HG03460 (cell line): ENCODE results near the gene ZNF786.
"Not testable (repeated sequence)": the region's sequence is repeated elsewhere in the genome, so short reads cannot be mapped to it uniquely, and the experiment has no call there.

ENCODE experiments used
- ATAC-seq: cut with Tn5 transposase; IDR thresholded peaks from one replicate; pipeline ENCODE4 v1.9.1; 2021; ENCODE audit not compliant: unreplicated experiment

The ZNF786 gene

GRCh38 chr7:149090397-149091195 lies at the start of gene ZNF786:
ZNF786 (minus strand) TSS chr7:149090718; CDS start chr7:149090640, 78 bp downstream.
- ATAC-seq = peak; percentile 82

GRCh38 chr7:149136118-149136517 lies 45.6 kb upstream of the ZNF786 start:
- no peak for ATAC-seq

GRCh38 chr7:149133028-149133710 lies 42.7 kb upstream of the ZNF786 start:
- ATAC-seq = no peak

- ATAC-seq = no peak
These were observed 40.2 kb upstream of the ZNF786 start for GRCh38 chr7:149130572-149131198.

- peak; percentile 53 for ATAC-seq
These were observed 36.2 kb upstream of the ZNF786 start for GRCh38 chr7:149126662-149127266.

- ATAC-seq = peak; percentile 81
These were observed 35.5 kb upstream of the ZNF786 start, which contains the start of gene ZNF425 for GRCh38 chr7:149125863-149126661. ZNF425 (minus strand) TSS chr7:149126324; CDS start chr7:149126213, 111 bp downstream.

GRCh38 chr7:149125189-149125862 lies 34.8 kb upstream of the ZNF786 start:
- no peak for ATAC-seq

GRCh38 chr7:149109969-149110368 lies 19.5 kb upstream of the ZNF786 start:
- ATAC-seq = no peak

GRCh38 chr7:149104749-149105148 lies 14.2 kb upstream of the ZNF786 start:
- no peak for ATAC-seq

GRCh38 chr7:149104214-149104613 lies 13.7 kb upstream of the ZNF786 start:
- no peak for ATAC-seq

- ATAC-seq = no peak
These were observed 12.9 kb upstream of the ZNF786 start for GRCh38 chr7:149103424-149103823.

- no peak for ATAC-seq
These were observed 12.1 kb upstream of the ZNF786 start for GRCh38 chr7:149102666-149103065.

- ATAC-seq = no peak
These were observed 10.3 kb upstream of the ZNF786 start for GRCh38 chr7:149100821-149101220.

GRCh38 chr7:149099058-149099457 lies 8.5 kb upstream of the ZNF786 start:
- ATAC-seq = no peak

- ATAC-seq = no peak
These were observed 6.6 kb upstream of the ZNF786 start for GRCh38 chr7:149097088-149097487.

- ATAC-seq = no peak
These were observed 2.7 kb upstream of the ZNF786 start for GRCh38 chr7:149093228-149093627.

GRCh38 chr7:149092244-149092643 lies 1.7 kb upstream of the ZNF786 start:
- ATAC-seq = not testable (repeated sequence)

- no peak for ATAC-seq
These were observed 3.1 kb downstream of the ZNF786 start for GRCh38 chr7:149087376-149087775.

GRCh38 chr7:149085866-149086265 lies 4.7 kb downstream of the ZNF786 start:
- no peak for ATAC-seq

- no peak for ATAC-seq
These were observed 6.1 kb downstream of the ZNF786 start for GRCh38 chr7:149084407-149084806.
